ENCODE results near the gene CTU2. TPM values are rescaled to one million over a fixed set of nuclear protein-coding genes. Genes with fewer than 3 reads are reported as not detected.
A peak's percentile ranks its signal among the peaks of the same experiment; 100 is the strongest.

Gene CTU2
- total RNA-seq, 1 donor from 2014 or later = 32.1 TPM

DNA sequence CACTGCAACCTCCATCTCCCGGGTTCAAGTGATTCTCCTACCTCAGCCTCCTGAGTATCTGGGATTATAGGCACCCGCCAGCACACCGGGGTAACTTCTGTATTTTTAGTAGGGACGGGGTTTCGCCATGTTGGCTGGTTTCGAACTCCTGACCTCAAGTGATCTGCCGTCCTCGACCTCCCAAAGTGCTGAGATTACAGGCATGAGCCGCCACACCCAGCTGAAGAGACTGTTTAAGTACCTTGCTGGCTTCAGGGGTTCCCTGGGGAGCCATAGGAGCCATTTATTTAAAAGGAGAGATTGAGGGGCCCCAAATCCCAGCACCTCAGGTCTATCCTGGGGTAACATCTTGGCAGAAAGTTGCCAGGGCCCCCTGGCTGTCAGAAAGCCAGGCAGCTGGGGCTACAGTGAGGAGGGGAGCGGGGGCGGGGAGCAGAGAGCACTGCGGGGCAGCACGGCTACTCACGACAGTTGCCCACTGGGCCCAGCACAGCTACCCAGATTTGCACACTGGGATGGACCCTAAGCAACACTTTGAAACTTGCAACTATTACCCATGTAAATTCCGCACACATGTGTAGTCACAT is 21.6 kb upstream of the CTU2 start:
- Mint-ChIP-seq H3K9me3 (no peaks in the 10 kb centered on the region), H3K27me3 (ENCODE audit: low read depth) (peaks cover 69% of the 10 kb centered on the region), H3K4me1 (peaks cover 7% of the 10 kb centered on the region), H3K36me3 (ENCODE audit: low read depth) (no peaks in the 10 kb centered on the region), H3K27ac (ENCODE audit: unreplicated experiment) (no peak overlapping the region), H3K4me3 (no peak overlapping the region)
- TF ChIP-seq CTCF (conservative IDR thresholded peaks at IDR 0.05) = no peak
- DNase-seq (ENCODE audit: low read depth, low spot score) = no peak

- H3K4me1 Mint-ChIP-seq = peaks cover 7% of the 10 kb centered on the region
- peak; percentile 60 for TF ChIP-seq CTCF (conservative IDR thresholded peaks at IDR 0.05)
- H3K27ac Mint-ChIP-seq (ENCODE audit: unreplicated experiment) = no peak overlapping the region
- H3K4me3 Mint-ChIP-seq = peak overlapping the region; percentile 47
- H3K27me3 Mint-ChIP-seq (ENCODE audit: low read depth) = peaks cover 73% of the 10 kb centered on the region
- H3K9me3 Mint-ChIP-seq = no peaks in the 10 kb centered on the region
- no peak for DNase-seq (ENCODE audit: low read depth, low spot score)
- no peaks in the 10 kb centered on the region for H3K36me3 Mint-ChIP-seq (ENCODE audit: low read depth)
Measured at GRCh38 chr16:88685156-88686061, 20.9 kb upstream of the CTU2 start.

DNA sequence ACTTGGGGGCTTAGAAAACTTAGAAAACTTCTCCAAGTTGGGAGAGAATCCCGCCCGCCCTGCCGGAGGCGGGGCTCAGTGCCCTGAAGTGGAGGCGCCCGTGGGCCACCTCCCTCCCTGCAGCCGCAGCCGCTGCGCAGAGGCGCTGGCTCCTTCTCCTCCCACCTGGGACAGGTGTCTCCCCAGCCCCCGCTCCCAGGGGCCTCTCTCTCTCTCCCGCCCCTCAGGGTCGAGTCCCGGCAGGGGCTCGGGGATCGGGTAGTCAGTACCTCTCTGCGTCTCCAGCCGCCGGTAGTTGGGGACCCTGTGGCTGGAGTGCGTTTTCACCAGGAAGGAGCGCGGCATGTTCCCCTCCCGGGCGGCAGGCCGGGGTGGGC is 20.3 kb upstream of the CTU2 start:
- no peak for TF ChIP-seq CTCF (conservative IDR thresholded peaks at IDR 0.05)
- no peak overlapping the region for H3K4me3 Mint-ChIP-seq
- peaks cover 79% of the 10 kb centered on the region for H3K27me3 Mint-ChIP-seq (ENCODE audit: low read depth)
- H3K4me1 Mint-ChIP-seq = peaks cover 7% of the 10 kb centered on the region
- H3K27ac Mint-ChIP-seq (ENCODE audit: unreplicated experiment) = no peak overlapping the region
- H3K36me3 Mint-ChIP-seq (ENCODE audit: low read depth) = no peaks in the 10 kb centered on the region
- DNase-seq (ENCODE audit: low read depth, low spot score) = no peak
- no peaks in the 10 kb centered on the region for H3K9me3 Mint-ChIP-seq

DNA sequence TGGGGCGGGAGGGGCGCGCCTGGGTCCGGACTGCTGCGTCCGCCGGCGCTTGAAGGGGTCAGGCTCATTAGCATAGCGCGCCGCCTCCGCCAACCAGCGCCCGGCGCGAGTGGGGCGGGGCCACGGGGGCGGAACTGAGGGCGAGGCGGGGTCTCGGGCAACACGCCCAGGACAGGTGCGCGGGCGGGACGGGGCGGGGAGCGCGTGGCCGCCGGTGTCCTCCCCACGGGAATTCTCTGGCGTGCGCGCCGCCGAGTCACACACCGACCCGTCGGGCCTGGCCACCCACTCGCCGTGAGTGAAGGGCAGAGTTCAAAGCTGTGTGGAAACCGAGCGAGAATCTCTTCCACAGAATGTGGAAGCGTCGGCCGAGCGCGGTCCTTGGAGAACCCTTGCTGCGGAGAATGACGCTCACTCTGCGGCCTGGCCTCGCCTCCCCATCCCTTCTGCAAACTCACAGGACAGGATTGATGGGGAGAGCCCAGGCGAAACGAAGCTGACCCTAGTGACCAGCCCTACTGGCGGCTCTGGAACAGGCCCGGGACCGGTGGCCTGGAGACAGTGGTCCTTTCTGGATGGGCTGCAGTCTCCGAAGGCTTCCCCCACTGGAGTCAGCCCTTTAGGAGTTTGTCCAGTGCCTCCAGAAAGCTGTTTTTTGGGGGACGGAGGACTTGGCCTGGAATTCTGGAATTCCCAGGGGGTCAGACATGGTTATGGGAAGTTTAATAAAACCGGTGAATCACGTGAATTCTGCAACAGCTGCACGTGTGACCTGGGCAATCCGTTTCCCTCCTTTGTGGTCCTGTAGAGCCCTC is 19.7 kb upstream of the CTU2 start, which contains the start of gene SNAI3:
Gene SNAI3 (minus strand): TSS at position 69 of the 815 bp plus-strand sequence. CDS start 101 bp downstream, outside the sequence.
- peak; percentile 69 for DNase-seq (ENCODE audit: low read depth, low spot score)
- no peaks in the 10 kb centered on the region for H3K9me3 Mint-ChIP-seq

More for the DNA sequence above, 19.7 kb upstream of the CTU2 start, which contains the start of gene SNAI3:
- H3K4me1 Mint-ChIP-seq = peaks cover 6% of the 10 kb centered on the region
- H3K4me3 Mint-ChIP-seq = no peak within 1 kb of the TSS
- H3K27me3 Mint-ChIP-seq (ENCODE audit: low read depth) = peaks cover 81% of the 10 kb centered on the region
- H3K27ac Mint-ChIP-seq (ENCODE audit: unreplicated experiment) = no peak within 1 kb of the TSS
- H3K36me3 Mint-ChIP-seq (ENCODE audit: low read depth) = no peaks in the 10 kb centered on the region
- no peak for TF ChIP-seq CTCF (conservative IDR thresholded peaks at IDR 0.05)
